ENCODE results near the gene HRG. TPM values are rescaled to one million over a fixed set of nuclear protein-coding genes. Genes with fewer than 3 reads are reported as not detected.
"Not testable (repeated sequence)": the region's sequence is repeated elsewhere in the genome, so short reads cannot be mapped to it uniquely, and the experiment has no call there.

HRG gene
- total RNA-seq, 1 donor from 2014 or later, result not detected

DNA sequence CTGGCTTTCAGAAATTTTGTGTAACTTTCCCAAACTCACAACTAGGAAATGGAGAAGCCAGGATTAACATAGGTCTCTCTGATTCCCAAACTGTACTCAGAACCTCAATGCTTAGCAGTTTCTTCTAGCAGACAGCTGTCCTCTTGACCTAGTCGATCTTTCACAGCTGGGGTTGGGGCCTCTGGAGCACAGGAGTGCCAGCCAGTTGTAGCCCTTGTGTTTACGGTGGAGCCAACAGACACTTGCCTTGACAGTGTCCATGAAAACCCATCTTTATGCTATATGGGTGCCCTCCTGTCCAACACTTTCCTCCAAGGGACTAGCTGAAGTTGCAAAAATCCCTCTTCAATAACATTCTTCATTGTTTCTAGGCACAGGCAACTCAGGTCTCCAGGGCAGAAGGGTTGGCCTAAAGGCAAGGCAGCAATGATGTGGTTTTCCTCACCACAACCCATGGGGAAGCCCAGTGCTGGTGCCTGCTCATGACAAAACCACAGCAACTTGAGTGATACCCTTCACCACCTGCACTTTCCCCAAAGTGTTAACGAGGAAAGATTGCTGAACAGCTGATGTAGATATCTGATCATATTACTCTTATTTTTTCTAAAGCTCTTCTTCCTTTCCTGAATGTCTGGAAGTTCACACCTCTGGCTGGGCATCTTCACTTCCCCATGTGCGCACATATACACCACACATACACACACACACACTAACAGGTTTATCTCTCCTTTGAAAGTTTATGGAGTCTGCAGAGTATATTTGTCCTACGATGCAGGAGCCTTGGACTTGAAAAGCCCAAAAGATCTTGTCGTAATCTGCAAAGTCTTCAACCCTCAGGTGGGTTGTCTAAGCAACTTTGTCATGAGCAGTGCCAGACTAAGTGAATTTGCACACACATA, 40.3 kb downstream of the HRG start:
- no peaks in the 10 kb centered on the region for H3K4me1 Mint-ChIP-seq (ENCODE audit: low read depth, unreplicated experiment)
- H3K9me3 Mint-ChIP-seq (ENCODE audit: unreplicated experiment), result peaks cover 2% of the 10 kb centered on the region
- Histone ChIP-seq H3K27me3 (ENCODE audit: insufficient read depth, low read length) (no peaks in the 10 kb centered on the region), H3K4me1 (ENCODE audit: insufficient read depth, low read length) (no peaks in the 10 kb centered on the region), H3K79me2 (ENCODE audit: insufficient read depth, low read length) (no peaks in the 10 kb centered on the region), H3K4me3 (ENCODE audit: insufficient read depth, low read depth, low read length) (no peak overlapping the region), H3K9ac (ENCODE audit: low read length) (no peak overlapping the region), H3K27ac (ENCODE audit: low read depth, low read length) (no peak overlapping the region), H3K4me2 (ENCODE audit: low read length) (no peak overlapping the region), H4K20me1 (ENCODE audit: insufficient read depth, low read length) (no peaks in the 10 kb centered on the region), H3K36me3 (ENCODE audit: insufficient read depth, low read length) (no peaks in the 10 kb centered on the region), H2AFZ (ENCODE audit: low read depth, low read length) (no peak overlapping the region), H3K9me3 (ENCODE audit: insufficient read depth, low read depth, low read length) (no peaks in the 10 kb centered on the region)
- H3K4me3 Mint-ChIP-seq (ENCODE audit: unreplicated experiment), result no peak overlapping the region
- no peak overlapping the region for H3K27ac Mint-ChIP-seq (ENCODE audit: unreplicated experiment)
- DNase-seq (ENCODE audit: low read depth), result no peak
- peaks cover 33% of the 10 kb centered on the region for H3K27me3 Mint-ChIP-seq (ENCODE audit: low read depth, unreplicated experiment)
- FAIRE-seq, result no peak
- peaks cover 2% of the 10 kb centered on the region for H3K36me3 Mint-ChIP-seq (ENCODE audit: low read depth, unreplicated experiment)
- TF ChIP-seq EZH2 (IDR thresholded peaks at IDR 0.05; ENCODE audit: insufficient read depth, low read length), result no peak
- TF ChIP-seq, protein P1, sequence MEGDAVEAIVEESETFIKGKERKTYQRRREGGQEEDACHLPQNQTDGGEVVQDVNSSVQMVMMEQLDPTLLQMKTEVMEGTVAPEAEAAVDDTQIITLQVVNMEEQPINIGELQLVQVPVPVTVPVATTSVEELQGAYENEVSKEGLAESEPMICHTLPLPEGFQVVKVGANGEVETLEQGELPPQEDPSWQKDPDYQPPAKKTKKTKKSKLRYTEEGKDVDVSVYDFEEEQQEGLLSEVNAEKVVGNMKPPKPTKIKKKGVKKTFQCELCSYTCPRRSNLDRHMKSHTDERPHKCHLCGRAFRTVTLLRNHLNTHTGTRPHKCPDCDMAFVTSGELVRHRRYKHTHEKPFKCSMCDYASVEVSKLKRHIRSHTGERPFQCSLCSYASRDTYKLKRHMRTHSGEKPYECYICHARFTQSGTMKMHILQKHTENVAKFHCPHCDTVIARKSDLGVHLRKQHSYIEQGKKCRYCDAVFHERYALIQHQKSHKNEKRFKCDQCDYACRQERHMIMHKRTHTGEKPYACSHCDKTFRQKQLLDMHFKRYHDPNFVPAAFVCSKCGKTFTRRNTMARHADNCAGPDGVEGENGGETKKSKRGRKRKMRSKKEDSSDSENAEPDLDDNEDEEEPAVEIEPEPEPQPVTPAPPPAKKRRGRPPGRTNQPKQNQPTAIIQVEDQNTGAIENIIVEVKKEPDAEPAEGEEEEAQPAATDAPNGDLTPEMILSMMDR (IDR thresholded peaks at IDR 0.05; ENCODE audit: insufficient read depth, low read depth, low read length), result no peak

- no peaks in the 10 kb centered on the region for H3K4me1 Mint-ChIP-seq (ENCODE audit: low read depth, unreplicated experiment)
- H3K27me3 Mint-ChIP-seq (ENCODE audit: low read depth, unreplicated experiment), result peaks cover 37% of the 10 kb centered on the region
- peaks cover 2% of the 10 kb centered on the region for H3K36me3 Mint-ChIP-seq (ENCODE audit: low read depth, unreplicated experiment)
- H3K36me3 ChIP-seq (ENCODE audit: insufficient read depth, low read length), result no peaks in the 10 kb centered on the region
- no peak overlapping the region for H3K27ac ChIP-seq (ENCODE audit: low read depth, low read length)
- no peaks in the 10 kb centered on the region for H3K4me1 ChIP-seq (ENCODE audit: insufficient read depth, low read length)
- no peak overlapping the region for H2AFZ ChIP-seq (ENCODE audit: low read depth, low read length)
- H3K9ac ChIP-seq (ENCODE audit: low read length), result no peak overlapping the region
- peaks cover 8% of the 10 kb centered on the region for H3K27me3 ChIP-seq (ENCODE audit: insufficient read depth, low read length)
- no peaks in the 10 kb centered on the region for H3K79me2 ChIP-seq (ENCODE audit: insufficient read depth, low read length)
- H3K9me3 Mint-ChIP-seq (ENCODE audit: unreplicated experiment), result peaks cover 2% of the 10 kb centered on the region
- FAIRE-seq, result no peak
- H3K27ac Mint-ChIP-seq (ENCODE audit: unreplicated experiment), result no peak overlapping the region
- no peaks in the 10 kb centered on the region for H3K9me3 ChIP-seq (ENCODE audit: insufficient read depth, low read depth, low read length)
- no peak overlapping the region for H3K4me2 ChIP-seq (ENCODE audit: low read length)
- no peak overlapping the region for H3K4me3 ChIP-seq (ENCODE audit: insufficient read depth, low read depth, low read length)
- H4K20me1 ChIP-seq (ENCODE audit: insufficient read depth, low read length), result no peaks in the 10 kb centered on the region
- TF ChIP-seq, protein P1 (IDR thresholded peaks at IDR 0.05; ENCODE audit: insufficient read depth, low read depth, low read length), result no peak
- DNase-seq (ENCODE audit: low read depth), result no peak
- H3K4me3 Mint-ChIP-seq (ENCODE audit: unreplicated experiment), result no peak overlapping the region
Measured at GRCh38 chr3:186708983-186709679, 43.3 kb downstream of the HRG start.

- not testable (repeated sequence) for H3K27ac ChIP-seq (ENCODE audit: low read depth, low read length); H2AFZ ChIP-seq (ENCODE audit: low read depth, low read length); H3K9me3 ChIP-seq (ENCODE audit: insufficient read depth, low read depth, low read length); H3K36me3 Mint-ChIP-seq (ENCODE audit: low read depth, unreplicated experiment); H3K27ac Mint-ChIP-seq (ENCODE audit: unreplicated experiment); H3K4me2 ChIP-seq (ENCODE audit: low read length); H3K9ac ChIP-seq (ENCODE audit: low read length); H4K20me1 ChIP-seq (ENCODE audit: insufficient read depth, low read length); H3K4me1 ChIP-seq (ENCODE audit: insufficient read depth, low read length); FAIRE-seq; H3K4me3 ChIP-seq (ENCODE audit: insufficient read depth, low read depth, low read length); H3K79me2 ChIP-seq (ENCODE audit: insufficient read depth, low read length); H3K4me1 Mint-ChIP-seq (ENCODE audit: low read depth, unreplicated experiment); H3K27me3 ChIP-seq (ENCODE audit: insufficient read depth, low read length); DNase-seq (ENCODE audit: low read depth); H3K9me3 Mint-ChIP-seq (ENCODE audit: unreplicated experiment); H3K4me3 Mint-ChIP-seq (ENCODE audit: unreplicated experiment); H3K36me3 ChIP-seq (ENCODE audit: insufficient read depth, low read length)
- H3K27me3 Mint-ChIP-seq (ENCODE audit: low read depth, unreplicated experiment), result peaks cover 32% of the 10 kb centered on the region
Measured at GRCh38 chr3:186710694-186711093, 44.9 kb downstream of the HRG start.
